Lower leg skin (tissue), 4 donors: Measurements from ENCODE around the gene EPB41. TPM values are rescaled to one million over a fixed set of nuclear protein-coding genes. Genes with fewer than 3 reads are reported as not detected.
A peak's percentile ranks its signal among the peaks of the same experiment; 100 is the strongest.
"Not testable (repeated sequence)": the region's sequence is repeated elsewhere in the genome, so short reads cannot be mapped to it uniquely, and the experiment has no call there.

Experiments used
- DNase-seq, 2 donors: peaks; one replicate each; pipeline ENCODE4 v3.0.0-alpha.2; 2019; ENCODE audit warnings: low spot score in 2 of 2
- H3K4me3 ChIP-seq: fragments of 200-600 bp; sonication (generic); 2 replicates; pipeline ENCODE4 v1.5.1; 2017; ENCODE audit warnings: mild to moderate bottlenecking, low read depth; ENCODE audit not compliant: poor library complexity, severe bottlenecking
- POLR2A ChIP-seq, 2 donors: fragments of 450-650 bp; IDR thresholded peaks; one replicate each; pipeline ENCODE4 v1.6.1; 2016 to 2017; ENCODE audit warnings: antibody characterized with exemption in 2 of 2, mild to moderate bottlenecking in 1 of 2, moderate library complexity in 1 of 2
- WGBS, 2 donors: methylation state at CpG; one replicate each; pipeline ENCODE4 v1.1.5; 2018; 5-methylcytosine and 5-hydroxymethylcytosine counted together
- intact Hi-C: fragments of 100-400 bp; cut with DNase I; formaldehyde crosslinking; loops from one replicate; pipeline ENCODE4 v1.15.0; 2023; ENCODE audit warnings: low total_unique reads
- total RNA-seq, 4 donors: library from RNA; depleted of rRNA; stranded (reverse); fragments of >200 nt; gene quantifications; one replicate each; pipeline ENCODE4 v1.1.0, GENCODE V29; 2016
- TF ChIP-seq, protein P1 (sequence below), 3 donors: fragments of 450-650 bp; IDR thresholded peaks; one replicate each; pipeline ENCODE4 v1.5.1; 2016; ENCODE audit warnings: antibody characterized with exemption in 3 of 3, mild to moderate bottlenecking in 3 of 3, moderate library complexity in 2 of 3

Gene EPB41
- total RNA-seq, 4 donors from 2014 or later = 41.1 to 60.2 (median 50.3) TPM

DNA sequence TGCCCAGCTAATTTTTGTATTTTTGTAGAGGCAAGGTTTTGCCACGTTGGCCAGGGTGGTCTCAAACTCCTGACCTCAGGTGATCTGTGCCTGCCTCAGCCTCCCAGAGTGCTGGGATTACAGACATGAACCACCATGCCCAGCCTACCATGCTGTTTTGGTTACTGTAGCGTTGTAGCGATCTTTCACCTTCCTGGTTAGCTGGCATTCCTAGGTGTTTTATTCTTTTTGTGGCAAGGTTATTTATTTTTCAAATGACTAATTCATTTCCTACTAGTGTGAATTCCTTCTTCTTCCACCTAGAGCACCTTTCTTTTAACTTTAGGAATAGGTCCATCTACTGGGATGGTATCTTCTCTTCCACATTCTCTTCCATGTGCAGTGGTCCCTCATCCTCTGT lies 180.1 kb downstream of the EPB41 start:
- DNase-seq = no peak
- 92 to 96% methylated on average over 3 of the region's 3 CpGs for WGBS, 2 donors
- no peak overlapping the region for H3K4me3 ChIP-seq
- TF ChIP-seq, protein P1, sequence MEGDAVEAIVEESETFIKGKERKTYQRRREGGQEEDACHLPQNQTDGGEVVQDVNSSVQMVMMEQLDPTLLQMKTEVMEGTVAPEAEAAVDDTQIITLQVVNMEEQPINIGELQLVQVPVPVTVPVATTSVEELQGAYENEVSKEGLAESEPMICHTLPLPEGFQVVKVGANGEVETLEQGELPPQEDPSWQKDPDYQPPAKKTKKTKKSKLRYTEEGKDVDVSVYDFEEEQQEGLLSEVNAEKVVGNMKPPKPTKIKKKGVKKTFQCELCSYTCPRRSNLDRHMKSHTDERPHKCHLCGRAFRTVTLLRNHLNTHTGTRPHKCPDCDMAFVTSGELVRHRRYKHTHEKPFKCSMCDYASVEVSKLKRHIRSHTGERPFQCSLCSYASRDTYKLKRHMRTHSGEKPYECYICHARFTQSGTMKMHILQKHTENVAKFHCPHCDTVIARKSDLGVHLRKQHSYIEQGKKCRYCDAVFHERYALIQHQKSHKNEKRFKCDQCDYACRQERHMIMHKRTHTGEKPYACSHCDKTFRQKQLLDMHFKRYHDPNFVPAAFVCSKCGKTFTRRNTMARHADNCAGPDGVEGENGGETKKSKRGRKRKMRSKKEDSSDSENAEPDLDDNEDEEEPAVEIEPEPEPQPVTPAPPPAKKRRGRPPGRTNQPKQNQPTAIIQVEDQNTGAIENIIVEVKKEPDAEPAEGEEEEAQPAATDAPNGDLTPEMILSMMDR (IDR thresholded peaks at IDR 0.05) = no peak
- TF ChIP-seq POLR2A (IDR thresholded peaks at IDR 0.05) = no peak
- intact Hi-C loops = no loop called here

DNA sequence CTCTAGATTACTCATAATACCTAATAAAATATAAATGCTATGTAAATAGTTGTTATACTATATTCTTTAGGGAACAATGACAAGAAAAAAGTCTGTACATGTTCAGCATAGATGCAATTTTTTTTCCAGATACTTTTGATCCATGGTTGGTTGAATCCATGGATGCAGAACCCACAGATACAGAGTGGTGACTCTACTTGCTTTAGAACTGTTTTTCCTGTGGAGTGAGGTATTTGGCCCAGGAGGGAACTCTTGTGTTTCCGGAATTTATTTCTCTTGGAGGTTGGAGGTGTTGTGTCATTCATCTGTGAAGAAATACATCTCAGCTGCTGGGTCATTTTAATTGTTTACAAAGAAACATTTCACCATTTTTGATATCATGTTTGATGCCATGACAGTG lies 180.6 kb downstream of the EPB41 start:
- H3K4me3 ChIP-seq = no peak overlapping the region
- TF ChIP-seq, protein P1 (IDR thresholded peaks at IDR 0.05) = no peak
- no peak for TF ChIP-seq POLR2A (IDR thresholded peaks at IDR 0.05)
- DNase-seq = no peak
- intact Hi-C loops = no loop called here
- 93 to 97% methylated on average over 1 of the region's 1 CpG for WGBS, 2 donors

DNA sequence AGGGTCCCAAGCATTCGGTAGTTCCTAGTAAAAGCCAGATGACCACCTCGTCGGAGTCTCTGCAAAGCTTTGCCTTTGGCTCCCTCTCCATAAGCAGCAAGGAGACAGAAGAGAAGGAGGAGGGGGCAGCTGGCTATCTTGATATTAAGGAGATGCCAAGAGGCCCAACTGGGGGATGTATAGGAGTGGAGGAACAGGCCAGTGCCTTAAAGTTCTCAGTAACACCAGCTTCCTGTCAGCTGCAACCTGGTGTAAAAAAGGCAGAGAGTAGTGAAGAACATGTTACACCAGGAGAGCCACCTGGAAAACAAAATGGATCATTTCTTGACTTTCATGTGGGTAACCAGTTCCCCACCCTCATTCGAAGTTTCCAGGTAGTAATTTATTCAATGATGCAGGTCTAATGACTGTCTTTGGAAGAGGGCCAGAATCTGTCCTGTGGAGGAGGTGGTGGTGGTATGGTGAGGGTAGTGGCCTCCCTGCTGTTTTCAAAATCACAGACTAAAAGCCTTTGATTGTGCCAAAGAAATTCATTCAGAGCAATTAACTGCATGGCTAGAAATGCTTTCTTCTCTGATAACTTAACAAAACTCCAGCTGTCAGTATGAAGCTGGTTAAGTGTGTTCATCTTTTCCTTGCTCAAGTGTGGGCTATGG lies 182.0 kb downstream of the EPB41 start:
- 75 to 77% methylated on average over 4 of the region's 4 CpGs for WGBS, 2 donors
- TF ChIP-seq, protein P1 (IDR thresholded peaks at IDR 0.05) = no peak
- TF ChIP-seq POLR2A (IDR thresholded peaks at IDR 0.05) = no peak
- intact Hi-C loops = no loop called here
- no peak overlapping the region for H3K4me3 ChIP-seq
- no peak for DNase-seq

DNA sequence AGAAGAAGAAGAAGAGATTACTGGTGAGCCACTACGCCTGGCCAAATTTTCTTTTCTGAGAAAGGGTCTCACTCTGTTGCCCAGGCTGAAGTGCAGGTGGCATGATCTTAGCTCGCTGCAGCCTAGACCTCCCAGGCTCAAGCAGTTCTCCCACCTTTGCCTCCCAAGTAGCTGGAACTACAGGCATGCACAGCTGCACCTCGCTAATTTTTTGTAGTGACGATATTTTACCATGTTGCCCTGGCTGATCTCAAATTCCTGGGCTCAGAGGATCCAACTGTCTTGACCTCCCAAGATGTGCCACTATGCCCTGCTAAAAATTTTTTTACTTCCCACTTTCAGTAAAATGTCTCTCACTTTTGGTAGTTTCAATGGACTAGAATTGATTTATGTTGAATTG lies 184.9 kb downstream of the EPB41 start:
- no peak for TF ChIP-seq POLR2A (IDR thresholded peaks at IDR 0.05)
- TF ChIP-seq, protein P1 (IDR thresholded peaks at IDR 0.05) = no peak
- DNase-seq = peak in 1 of 2 donors; percentile 28
- WGBS, 2 donors = 76 to 96% methylated on average over 4 of the region's 4 CpGs
- intact Hi-C loops = no loop called here
- H3K4me3 ChIP-seq = no peak overlapping the region

DNA sequence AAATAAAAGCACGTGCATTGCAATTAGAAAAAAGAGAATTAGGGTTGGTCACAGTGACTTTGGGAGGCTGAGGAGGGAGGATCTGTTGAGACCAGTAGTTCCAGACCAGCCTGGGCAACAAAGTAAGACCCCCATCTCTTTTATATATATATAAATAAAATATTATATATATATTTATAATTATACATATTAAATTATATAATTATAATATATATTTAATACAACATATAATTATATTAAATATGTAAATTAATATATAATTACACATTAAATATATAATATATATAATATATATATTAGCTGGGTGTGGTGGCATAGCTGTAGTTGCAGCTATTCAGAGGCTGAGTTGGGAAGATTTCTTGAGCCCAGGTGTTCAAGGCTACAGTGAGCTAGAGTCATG lies 186.1 kb downstream of the EPB41 start:
- 86 to 97% methylated on average over 1 of the region's 1 CpG for WGBS, 2 donors
- DNase-seq = no peak
- no peak for TF ChIP-seq POLR2A (IDR thresholded peaks at IDR 0.05)
- TF ChIP-seq, protein P1 (IDR thresholded peaks at IDR 0.05) = no peak
- no peak overlapping the region for H3K4me3 ChIP-seq
- intact Hi-C loops = no loop called here

DNA sequence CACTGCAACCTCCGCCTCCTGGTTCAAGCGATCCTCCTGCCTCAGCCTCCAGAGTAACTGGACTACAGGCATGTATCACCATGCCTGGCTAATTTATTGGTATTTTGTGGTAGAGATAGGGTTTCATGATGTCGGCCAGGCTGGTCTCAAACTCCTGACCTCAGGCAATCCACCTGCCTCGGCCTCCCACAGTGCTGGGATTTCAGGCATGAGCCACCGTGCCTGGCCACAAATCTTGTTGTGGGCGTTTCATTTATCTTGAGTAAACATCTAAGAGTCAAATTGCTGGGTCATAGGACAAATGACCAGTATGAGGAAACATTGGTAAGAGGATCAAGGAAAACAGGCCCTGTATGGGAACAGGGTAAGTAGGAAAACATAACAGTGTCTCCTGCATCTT lies 191.5 kb downstream of the EPB41 start:
- TF ChIP-seq, protein P1 (IDR thresholded peaks at IDR 0.05) = no peak
- no peak for TF ChIP-seq POLR2A (IDR thresholded peaks at IDR 0.05)
- H3K4me3 ChIP-seq = no peak overlapping the region
- WGBS, 2 donors = 89 to 91% methylated on average over 6 of the region's 6 CpGs
- intact Hi-C loops = no loop called here
- peak in 1 of 2 donors; percentile 48 for DNase-seq

DNA sequence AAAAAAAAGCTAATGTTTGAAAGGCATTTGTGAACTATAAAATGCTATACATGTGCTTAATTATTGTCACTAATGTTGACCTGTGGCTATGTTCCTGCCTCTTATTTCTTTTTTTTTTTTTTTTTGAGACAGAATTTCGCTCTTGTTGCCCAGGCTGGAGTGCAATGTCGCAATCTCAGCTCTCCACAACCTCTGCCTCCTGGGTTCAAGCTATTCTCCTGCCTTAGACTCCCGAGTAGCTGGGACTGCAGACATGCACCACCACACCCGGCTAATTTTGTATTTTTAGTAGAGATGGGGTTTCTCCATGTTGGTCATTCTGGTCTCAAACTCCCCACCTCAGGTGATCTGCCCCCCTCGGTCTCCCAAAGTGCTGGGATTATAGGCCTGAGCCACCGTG lies 193.7 kb downstream of the EPB41 start:
- intact Hi-C loops, DNase-seq, H3K4me3 ChIP-seq: not testable (repeated sequence)
- 96 to 98% methylated on average over 6 of the region's 6 CpGs for WGBS, 2 donors
